HEK293 (cell line): ENCODE data around the gene IKZF4.
A peak's percentile ranks its signal among the peaks of the same experiment; 100 is the strongest.
"Not testable (repeated sequence)": the region's sequence is repeated elsewhere in the genome, so short reads cannot be mapped to it uniquely, and the experiment has no call there.

ENCODE experiments used
- CTCF ChIA-PET: fragments of 350-600 bp; formaldehyde crosslinking; extraction: SDS; loops from one replicate; lab custom pipeline; 2021; ENCODE audit warnings: antibody characterized with exemption; lab: Yijun Ruan, JAX
- POLR2A ChIA-PET: fragments of 300-600 bp; formaldehyde crosslinking; extraction: SDS; loops from one replicate; lab custom pipeline; 2020; ENCODE audit warnings: antibody characterized with exemption, inconsistent platforms; lab: Yijun Ruan, JAX
- H3K27ac ChIP-seq: fragments of 200-500 bp; sonication (Bioruptor generic); 2 replicates; pipeline ENCODE4 v1.5.1; 2014; ENCODE audit warnings: low read depth, low read length, control low read depth, inconsistent platforms; ENCODE audit errors: extremely low read depth
- H3K36me3 ChIP-seq, 2 experiments: fragments of 200-500 bp in 1 of 2; sonication (Bioruptor generic) in 1 of 2; 1 replicate in 1 of 2; 2 replicates in 1 of 2; pipeline ENCODE4 v1.5.1; 2014 to 2017; ENCODE audit warnings: inconsistent platforms in 2 of 2, low read length in 2 of 2; ENCODE audit not compliant: control insufficient read depth in 2 of 2, insufficient read depth in 1 of 2
- H3K4me1 ChIP-seq: fragments of 200-500 bp; sonication (Bioruptor generic); 2 replicates; pipeline ENCODE4 v1.5.1; 2014; ENCODE audit warnings: mild to moderate bottlenecking, low read length, inconsistent platforms; ENCODE audit not compliant: control insufficient read depth, insufficient read depth
- H3K4me3 ChIP-seq: 2 replicates; pipeline ENCODE4 v1.5.1; 2011; ENCODE audit warnings: low read depth, mild to moderate bottlenecking, control low read depth, low read length, moderate library complexity
- H3K9me3 ChIP-seq: fragments of 200-500 bp; sonication (Bioruptor generic); 2 replicates; pipeline ENCODE4 v1.5.1; 2014; ENCODE audit warnings: low read depth, low read length, inconsistent platforms; ENCODE audit not compliant: control insufficient read depth, insufficient read depth
- HOXA7 ChIP-seq: sonication (generic); formaldehyde crosslinking; IDR thresholded peaks from 2 replicates; pipeline ENCODE4 v1.8.1; 2022; ENCODE audit warnings: missing genetic modification reagents, borderline replicate concordance
- HOXC10 ChIP-seq: sonication (generic); formaldehyde crosslinking; IDR thresholded peaks from 2 replicates; pipeline ENCODE4 v1.8.1; 2023; ENCODE audit warnings: mild to moderate bottlenecking, missing genetic modification reagents
- PATZ1 ChIP-seq: fragments of 450-650 bp; formaldehyde crosslinking; IDR thresholded peaks from 2 replicates; pipeline ENCODE4 v1.5.1; 2016; ENCODE audit warnings: missing biosample characterization, missing genetic modification characterization
- SCRT1 ChIP-seq: fragments of 450-650 bp; formaldehyde crosslinking; IDR thresholded peaks from 2 replicates; pipeline ENCODE4 v1.5.1; 2016; ENCODE audit warnings: missing biosample characterization, missing genetic modification characterization, borderline replicate concordance
- YY2 ChIP-seq: fragments of 450-650 bp; formaldehyde crosslinking; IDR thresholded peaks from 2 replicates; pipeline ENCODE4 v1.5.1; 2016; ENCODE audit warnings: missing biosample characterization, missing genetic modification characterization
- ZBTB1 ChIP-seq: fragments of 450-650 bp; formaldehyde crosslinking; IDR thresholded peaks from 2 replicates; pipeline ENCODE4 v1.5.1; 2016; ENCODE audit warnings: missing biosample characterization, missing genetic modification characterization
- ZNF121 ChIP-seq: fragments of 450-650 bp; formaldehyde crosslinking; IDR thresholded peaks from 2 replicates; pipeline ENCODE4 v1.5.1; 2016; ENCODE audit warnings: missing biosample characterization, missing genetic modification characterization
- ZNF146 ChIP-seq: fragments of 450-650 bp; formaldehyde crosslinking; IDR thresholded peaks from 2 replicates; pipeline ENCODE4 v1.5.1; 2016; ENCODE audit warnings: missing biosample characterization, missing genetic modification characterization
- ZNF169 ChIP-seq: fragments of 450-650 bp; formaldehyde crosslinking; IDR thresholded peaks from 2 replicates; pipeline ENCODE4 v1.5.1; 2016; ENCODE audit warnings: missing biosample characterization, missing genetic modification characterization
- ZNF292 ChIP-seq: fragments of 450-650 bp; formaldehyde crosslinking; IDR thresholded peaks from 2 replicates; pipeline ENCODE4 v1.5.1; 2016; ENCODE audit warnings: low read depth, missing biosample characterization, missing genetic modification characterization, borderline replicate concordance
- ZNF366 ChIP-seq: fragments of 450-650 bp; formaldehyde crosslinking; conservative IDR thresholded peaks from 2 replicates; pipeline ENCODE4 v1.5.1; 2016; ENCODE audit warnings: missing biosample characterization, missing genetic modification characterization
- ZNF37A ChIP-seq: fragments of 450-650 bp; IDR thresholded peaks from 2 replicates; pipeline ENCODE4 v1.5.1; 2018; ENCODE audit warnings: missing biosample characterization, missing genetic modification characterization
- ZNF639 ChIP-seq: fragments of 450-650 bp; formaldehyde crosslinking; IDR thresholded peaks from 2 replicates; pipeline ENCODE4 v1.5.1; 2016; ENCODE audit warnings: missing biosample characterization, missing genetic modification characterization
- ZNF768 ChIP-seq: fragments of 450-650 bp; formaldehyde crosslinking; IDR thresholded peaks from 2 replicates; pipeline ENCODE4 v1.5.1; 2018; ENCODE audit warnings: missing biosample characterization, mild to moderate bottlenecking, missing genetic modification characterization
- ZNF785 ChIP-seq: fragments of 450-650 bp; formaldehyde crosslinking; IDR thresholded peaks from 2 replicates; pipeline ENCODE4 v1.5.1; 2016; ENCODE audit warnings: missing biosample characterization, missing genetic modification characterization
- ZNF792 ChIP-seq: fragments of 450-650 bp; formaldehyde crosslinking; IDR thresholded peaks from 2 replicates; pipeline ENCODE4 v1.5.1; 2016; ENCODE audit warnings: missing biosample characterization, missing genetic modification characterization
- TF ChIP-seq, protein P1 (sequence below): fragments of 450-650 bp; formaldehyde crosslinking; IDR thresholded peaks from 2 replicates; pipeline ENCODE4 v1.5.1; 2017; ENCODE audit warnings: missing biosample characterization, missing genetic modification characterization
- TF ChIP-seq, protein P2 (sequence below): fragments of 450-650 bp; formaldehyde crosslinking; IDR thresholded peaks from 2 replicates; pipeline ENCODE4 v1.5.1; 2016; ENCODE audit warnings: missing biosample characterization, missing genetic modification characterization

The IKZF4 gene

GRCh38 chr12:56071648-56072047, 50.8 kb downstream of the IKZF4 start:
- ChIA-PET CTCF (interaction anchor here (0.6 to 2.0 kb wide), 3 partner anchors 9 to 132 kb away, joined by 3 to 11 read pairs (median 4); no protein-coding TSS in a partner anchor), POLR2A (no interaction called here)
- Histone ChIP-seq H3K9me3 (no peaks in the 10 kb centered on the region), H3K27ac (no peak overlapping the region), H3K4me3 (no peak overlapping the region), H3K4me1 (no peaks in the 10 kb centered on the region), H3K36me3 (no peaks in the 10 kb centered on the region)
- TF ChIP-seq ZNF146 (0 out of 2 replicates have a peak, but pooled peaks have one; percentile 3), HOXC10 (CRISPR knock-in tag) (no peak), ZNF785 (tag by site-specific recombination) (no peak)
- TF ChIP-seq, protein P1, sequence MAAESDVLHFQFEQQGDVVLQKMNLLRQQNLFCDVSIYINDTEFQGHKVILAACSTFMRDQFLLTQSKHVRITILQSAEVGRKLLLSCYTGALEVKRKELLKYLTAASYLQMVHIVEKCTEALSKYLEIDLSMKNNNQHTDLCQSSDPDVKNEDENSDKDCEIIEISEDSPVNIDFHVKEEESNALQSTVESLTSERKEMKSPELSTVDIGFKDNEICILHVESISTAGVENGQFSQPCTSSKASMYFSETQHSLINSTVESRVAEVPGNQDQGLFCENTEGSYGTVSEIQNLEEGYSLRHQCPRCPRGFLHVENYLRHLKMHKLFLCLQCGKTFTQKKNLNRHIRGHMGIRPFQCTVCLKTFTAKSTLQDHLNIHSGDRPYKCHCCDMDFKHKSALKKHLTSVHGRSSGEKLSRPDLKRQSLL, result 0 out of 2 replicates have a peak, but pooled peaks have one; percentile 11

- POLR2A ChIA-PET, result interaction anchor here (0.9 to 1.0 kb wide), 2 partner anchors 14 to 30 kb away, joined by 3 read pairs; partner anchors contain the start of gene PA2G4
- no peak overlapping the region for H3K27ac ChIP-seq
- H3K9me3 ChIP-seq, result no peaks in the 10 kb centered on the region
- TF ChIP-seq ZNF792 (tag by site-specific recombination), result no peak
- no peak for TF ChIP-seq PATZ1
- no peak for TF ChIP-seq HOXA7
- no peak for TF ChIP-seq SCRT1 (tag by site-specific recombination)
- TF ChIP-seq ZBTB1 (tag by site-specific recombination), result no peak
- H3K4me3 ChIP-seq, result no peak overlapping the region
- CTCF ChIA-PET, result interaction anchor here (0.7 to 2.7 kb wide), 4 partner anchors 11 to 335 kb away, joined by 3 to 11 read pairs (median 5); partner anchors contain the start of gene PA2G4
- no peaks in the 10 kb centered on the region for H3K4me1 ChIP-seq
- no peaks in the 10 kb centered on the region for H3K36me3 ChIP-seq
Measured at GRCh38 chr12:56074396-56074795, 53.6 kb downstream of the IKZF4 start.

GRCh38 chr12:56077966-56078365, 57.1 kb downstream of the IKZF4 start:
- H3K36me3 ChIP-seq, H3K9me3 ChIP-seq, H3K4me3 ChIP-seq, H3K27ac ChIP-seq, H3K4me1 ChIP-seq: not testable (repeated sequence)
- POLR2A ChIA-PET, result interaction anchor here (0.6 to 4.6 kb wide), 4 partner anchors 26 to 1233 kb away, joined by 3 to 54 read pairs (median 14); partner anchors contain the start of genes PA2G4, RPL41 and ZC3H10
- CTCF ChIA-PET, result interaction anchor here (0.6 to 1.4 kb wide), 3 partner anchors 13 to 25 kb away, joined by 4 to 5 read pairs (median 5); no protein-coding TSS in a partner anchor

- CTCF ChIA-PET, result interaction anchor here (0.6 to 3.3 kb wide), 7 partner anchors 12 to 1642 kb away, joined by 3 to 26 read pairs (median 5); partner anchors contain the start of gene PA2G4
- Histone ChIP-seq H3K4me1 (no peaks in the 10 kb centered on the region; the same call in 1 of the 2 replicates), H3K9me3 (no peaks in the 10 kb centered on the region), H3K36me3 (no peaks in the 10 kb centered on the region), H3K27ac (no peak overlapping the region), H3K4me3 (no peak overlapping the region)
- no peak for TF ChIP-seq ZNF169 (tag by site-specific recombination)
- TF ChIP-seq, protein P2, sequence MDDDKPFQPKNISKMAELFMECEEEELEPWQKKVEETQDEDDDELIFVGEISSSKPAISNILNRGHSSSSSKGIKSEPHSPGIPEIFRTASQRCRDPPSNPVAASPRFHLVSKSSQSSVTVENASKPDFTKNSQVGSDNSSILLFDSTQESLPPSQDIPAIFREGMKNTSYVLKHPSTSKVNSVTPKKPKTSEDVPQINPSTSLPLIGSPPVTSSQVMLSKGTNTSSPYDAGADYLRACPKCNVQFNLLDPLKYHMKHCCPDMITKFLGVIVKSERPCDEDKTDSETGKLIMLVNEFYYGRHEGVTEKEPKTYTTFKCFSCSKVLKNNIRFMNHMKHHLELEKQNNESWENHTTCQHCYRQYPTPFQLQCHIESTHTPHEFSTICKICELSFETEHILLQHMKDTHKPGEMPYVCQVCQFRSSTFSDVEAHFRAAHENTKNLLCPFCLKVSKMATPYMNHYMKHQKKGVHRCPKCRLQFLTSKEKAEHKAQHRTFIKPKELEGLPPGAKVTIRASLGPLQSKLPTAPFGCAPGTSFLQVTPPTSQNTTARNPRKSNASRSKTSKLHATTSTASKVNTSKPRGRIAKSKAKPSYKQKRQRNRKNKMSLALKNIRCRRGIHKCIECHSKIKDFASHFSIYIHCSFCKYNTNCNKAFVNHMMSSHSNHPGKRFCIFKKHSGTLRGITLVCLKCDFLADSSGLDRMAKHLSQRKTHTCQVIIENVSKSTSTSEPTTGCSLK (tag by site-specific recombination), result no peak
- TF ChIP-seq ZNF639 (tag by site-specific recombination), result no peak
- TF ChIP-seq ZNF292 (tag by site-specific recombination), result no peak
- TF ChIP-seq YY2 (tag by site-specific recombination), result no peak
- no peak for TF ChIP-seq ZNF768
- TF ChIP-seq ZNF121, result no peak
- TF ChIP-seq ZNF37A (tag by site-specific recombination), result no peak
- no peak for TF ChIP-seq ZNF366
- POLR2A ChIA-PET, result interaction anchor here (0.6 to 4.6 kb wide), 8 partner anchors 9 to 334 kb away, joined by 3 to 54 read pairs (median 4); partner anchors contain the start of genes PA2G4, RPL41 and ZC3H10
Measured at GRCh38 chr12:56078427-56078826, 57.6 kb downstream of the IKZF4 start.
